K562 (cell line): ENCODE results near the gene COL15A1. TPM values are rescaled to one million over a fixed set of nuclear protein-coding genes. Genes with fewer than 3 reads are reported as not detected.

Experiments
- ATAC-seq: fragments of 200-7000 bp; cut with Tn5 transposase; 3 replicates; pipeline ENCODE4 v1.9.1; 2020; ENCODE audit warnings: moderate library complexity
- BruUV-seq: library from RNA; stranded (reverse); fragments of 400-500 nt; replicated peaks from 2 replicates; lab custom pipeline; 2021; lab: Mats Ljungman, UMichigan
- CTCF ChIA-PET: fragments of 300-600 bp; formaldehyde crosslinking; extraction: SDS; loops from one replicate; lab custom pipeline; 2021; ENCODE audit warnings: low intra/inter-chr PET ratio; lab: Yijun Ruan, JAX
- POLR2A ChIA-PET: fragments of 300-600, 350-650 bp; sonication (Branson Sonifier 250); formaldehyde crosslinking; extraction: SDS; loops from one replicate; lab custom pipeline; 2021; ENCODE audit warnings: antibody characterized with exemption, inconsistent platforms; lab: Yijun Ruan, JAX
- DNase-seq, 4 experiments: peaks; one replicate each; pipeline versions ENCODE4 v3.0.0 to v3.0.0-alpha.2; 2011 to 2018; ENCODE audit warnings: low spot score in 3 of 4, mixed read lengths in 3 of 4; ENCODE audit errors: extremely low read depth in 1 of 4
- FAIRE-seq: peaks from 2 replicates; lab custom pipeline; 2011; peaks lifted over from hg19 to GRCh38; lab: Jason Lieb, UNC
- H2AFZ ChIP-seq: 2 replicates; pipeline ENCODE4 v1.6.0; 2011; ENCODE audit warnings: low read depth, low read length, control low read depth, inconsistent platforms
- H3K27ac ChIP-seq: fragments of 200-600 bp; 3 replicates; pipeline ENCODE4 v1.8.0; 2011; ENCODE audit warnings: low read depth, mild to moderate bottlenecking, control low read depth, inconsistent platforms, low read length, moderate library complexity, mixed read lengths; ENCODE audit errors: extremely low read depth
- H3K27me3 ChIP-seq, 2 experiments: fragments of 300-600 bp in 1 of 2; 2 replicates in 1 of 2; 3 replicates in 1 of 2; pipeline versions ENCODE4 v1.6.0 to v1.8.0; 2011; ENCODE audit warnings: inconsistent platforms in 2 of 2, low read length in 2 of 2, mild to moderate bottlenecking in 1 of 2, mixed read lengths in 1 of 2, moderate library complexity in 1 of 2; ENCODE audit not compliant: control insufficient read depth in 2 of 2, insufficient read depth in 2 of 2
- H3K36me3 ChIP-seq: fragments of 300-600 bp; 3 replicates; pipeline ENCODE4 v1.8.0; 2011; ENCODE audit warnings: mild to moderate bottlenecking, low read length, inconsistent platforms; ENCODE audit not compliant: control insufficient read depth, insufficient read depth
- H3K4me1 ChIP-seq, 2 experiments: fragments of 200-600 bp in 1 of 2; replicated peaks in 1 of 2; 2 replicates in 1 of 2; 3 replicates in 1 of 2; pipeline versions ENCODE4 v1.5.1 to v1.8.0; 2011; ENCODE audit warnings: inconsistent platforms in 2 of 2, low read length in 2 of 2, mild to moderate bottlenecking in 1 of 2, mixed read lengths in 1 of 2, moderate library complexity in 1 of 2; ENCODE audit not compliant: control insufficient read depth in 2 of 2, insufficient read depth in 2 of 2
- H3K4me2 ChIP-seq: 2 replicates; pipeline ENCODE4 v1.6.1; 2011; ENCODE audit warnings: low read length, control low read depth, inconsistent platforms, mixed read lengths; ENCODE audit not compliant: insufficient read depth
- H3K4me3 ChIP-seq: fragments of 200-600 bp; sonication (generic), shearing (Covaris generic); 2 replicates; pipeline ENCODE4 v1.5.1; 2016; ENCODE audit warnings: control low read depth, inconsistent platforms
- H3K79me2 ChIP-seq: fragments of 200-600 bp; 3 replicates; pipeline ENCODE4 v1.8.0; 2011; ENCODE audit warnings: low read length, inconsistent platforms; ENCODE audit not compliant: control insufficient read depth, insufficient read depth
- H3K9ac ChIP-seq, 2 experiments: 2 replicates each; pipeline versions ENCODE4 v1.6.0 to v1.6.1; 2011; ENCODE audit warnings: low read depth in 2 of 2, low read length in 2 of 2, control low read depth in 1 of 2, inconsistent platforms in 1 of 2, mild to moderate bottlenecking in 1 of 2, mixed read lengths in 1 of 2; ENCODE audit not compliant: insufficient read depth in 1 of 2
- H3K9me1 ChIP-seq: one replicate; pipeline ENCODE4 v1.6.0; 2011; ENCODE audit warnings: inconsistent platforms, mild to moderate bottlenecking, low read length, moderate library complexity; ENCODE audit not compliant: control insufficient read depth, insufficient read depth
- H3K9me3 ChIP-seq: replicated peaks from 2 replicates; pipeline ENCODE4 v1.5.1; 2011; ENCODE audit warnings: low read depth, low read length, inconsistent platforms; ENCODE audit not compliant: control insufficient read depth, insufficient read depth
- H4K20me1 ChIP-seq: replicated peaks from 2 replicates; pipeline ENCODE4 v1.6.1; 2011; ENCODE audit warnings: low read length, inconsistent platforms, mixed read lengths; ENCODE audit not compliant: control insufficient read depth, insufficient read depth
- BRD4 ChIP-seq: fragments of 200-600 bp; sonication (generic); IDR thresholded peaks from 2 replicates; pipeline ENCODE4 v1.6.1; 2017; ENCODE audit warnings: inconsistent platforms
- CTCF ChIP-seq, 3 experiments: IDR thresholded peaks in 2 of 3; conservative IDR thresholded peaks in 1 of 3; 2 replicates each; pipeline ENCODE4 v1.5.1; 2011 to 2012; ENCODE audit warnings: low read length in 3 of 3, mild to moderate bottlenecking in 3 of 3, control low read depth in 2 of 3, improper control_type of control experiment in 1 of 3, inconsistent platforms in 1 of 3, low read depth in 1 of 3, mixed read lengths in 1 of 3, moderate library complexity in 1 of 3; ENCODE audit not compliant: insufficient read depth in 2 of 3
- DDX20 ChIP-seq: fragments of 450-650 bp; IDR thresholded peaks from 2 replicates; pipeline ENCODE4 v1.6.1; 2016; ENCODE audit warnings: missing genetic modification characterization, low read depth, mild to moderate bottlenecking, missing compliant biosample characterization, moderate library complexity
- GTF3C2 ChIP-seq: IDR thresholded peaks from 3 replicates; pipeline ENCODE4 v1.6.1; 2011; ENCODE audit warnings: borderline replicate concordance, mild to moderate bottlenecking, moderate library complexity; ENCODE audit not compliant: insufficient read length; ENCODE audit errors: extremely low read depth
- HDAC3 ChIP-seq: fragments of 450-650 bp; IDR thresholded peaks from 2 replicates; pipeline ENCODE4 v1.6.1; 2018; ENCODE audit warnings: borderline replicate concordance, mild to moderate bottlenecking, moderate library complexity; ENCODE audit not compliant: partially characterized antibody
- HINFP ChIP-seq: fragments of 450-650 bp; conservative IDR thresholded peaks from 2 replicates; pipeline ENCODE4 v1.6.1; 2016; ENCODE audit warnings: missing genetic modification characterization, low read depth, mild to moderate bottlenecking, control low read depth, missing compliant biosample characterization
- L3MBTL2 ChIP-seq: fragments of 450-650 bp; IDR thresholded peaks from 2 replicates; pipeline ENCODE4 v1.6.1; 2016; ENCODE audit warnings: mild to moderate bottlenecking, moderate library complexity
- WGBS: fragments of 100-300 bp; shearing (Covaris generic); methylation state at CpG from one replicate; pipeline ENCODE4 v1.1.6; 2016; ENCODE audit warnings: low coverage, mixed read lengths; ENCODE audit not compliant: insufficient coverage; ENCODE audit errors: missing lambda C conversion rate; 5-methylcytosine and 5-hydroxymethylcytosine counted together
- in situ Hi-C: fragments of 300-500 bp; cut with MboI; formaldehyde crosslinking; loops from 4 replicates; pipeline ENCODE4 v1.15.0; 2018; ENCODE audit warnings: inconsistent platforms, mixed read lengths
- intact Hi-C: fragments of 100-400 bp; cut with micrococcal nuclease; formaldehyde crosslinking; loops from 2 replicates; pipeline ENCODE4 v1.14.2; 2022
- polyA plus RNA-seq, 8 experiments: library from polyadenylated mRNA; depleted of rRNA in 4 of 8; stranded (reverse) in 5 of 8; unstranded in 3 of 8; fragments of >200 nt; fragmentation: Nextera tagmentation in 2 of 8; fragmentation: Illumina TruSeq in 1 of 8; extraction: Ambion mirVana in 2 of 8; extraction: Trizol in 1 of 8; gene quantifications; 2 replicates each; pipeline versions ENCODE4 v1.2.1 to v1.2.3, GENCODE V29; 2011 to 2014; ENCODE audit warnings: inconsistent platforms in 1 of 8, missing spikeins in 1 of 8
- total RNA-seq, 7 experiments: library from RNA; depleted of rRNA in 6 of 7; stranded (reverse); fragments of >200 nt in 6 of 7; fragmentation: Illumina TruSeq in 2 of 7; extraction: Trizol in 2 of 7; gene quantifications; 2 replicates each; pipeline versions ENCODE4 v1.2.1 to v1.2.3, GENCODE V29; 2011 to 2021; ENCODE audit warnings: low replicate concordance in 1 of 7

The COL15A1 gene
- total and polyA plus RNA-seq, 9 of the 15 experiments (the other 6 are each of a cell fraction or from before 2014, with no cell fraction given) = 0.46 to 5.1 (median 2.6) TPM

GRCh38 chr9:99070681-99071080 lies 127.0 kb downstream of the COL15A1 start:
- ATAC-seq (no peak), DNase-seq (no peak), FAIRE-seq (no peak)
- in situ Hi-C loops (no loop called here), intact Hi-C loops (no loop called here)
- 89% methylated on average over 5 of the region's 6 CpGs for WGBS
- POLR2A ChIA-PET = interaction anchor here (0.6 to 0.7 kb wide), 2 partner anchors 25 to 763 kb away, joined by 3 to 4 read pairs; no protein-coding TSS in a partner anchor
- Histone ChIP-seq H3K27ac (no peak overlapping the region), H3K9ac (no peak overlapping the region), H3K9me3 (no peaks in the 10 kb centered on the region), H3K79me2 (peaks cover 10% of the 10 kb centered on the region; the same call in 2 of the 3 replicates), H3K4me2 (no peak overlapping the region), H4K20me1 (no peaks in the 10 kb centered on the region), H3K36me3 (no peaks in the 10 kb centered on the region), H3K27me3 (no peaks in the 10 kb centered on the region), H3K4me3 (no peak overlapping the region), H3K4me1 (peaks cover 19 to 51% of the 10 kb centered on the region in 2 experiments), H2AFZ (no peak overlapping the region; the same call in 1 of the 2 replicates), H3K9me1 (no peaks in the 10 kb centered on the region)
- no TSS peak for BruUV-seq
- peak in 2 of 3 experiments; percentile 5 to 11; a peak in 1 of 6 replicates for TF ChIP-seq CTCF (IDR thresholded peaks at IDR 0.05 in 2 of 3, conservative IDR thresholded peaks at IDR 0.05 in 1 of 3; ENCODE audit: insufficient read depth in 2 of 3, low read depth in 1 of 3, low read length in 3 of 3)
- TF ChIP-seq BRD4 = no peak
- TF ChIP-seq HDAC3 = no peak
- no peak for TF ChIP-seq DDX20 (tag)
- no peak for TF ChIP-seq L3MBTL2
- no peak for TF ChIP-seq GTF3C2
- no peak for TF ChIP-seq HINFP (tag)
- CTCF ChIA-PET = no interaction called here
